Activated T-cell treated with anti-CD3 and anti-CD28 coated beads, Interleukin-2, amount 50 U/mL, for 24 hours (primary cell): ENCODE measurements around the gene MYZAP.

Experiments used
- DNase-seq: peaks from one replicate; pipeline ENCODE4 v3.0.0-alpha.2; 2020
- H3K27ac Mint-ChIP-seq: 2 replicates; pipeline ENCODE4 v1.8.0; 2020; ENCODE audit warnings: mild to moderate bottlenecking, mixed read lengths
- H3K27me3 Mint-ChIP-seq: 2 replicates; pipeline ENCODE4 v1.8.0; 2020; ENCODE audit warnings: mixed read lengths
- H3K36me3 Mint-ChIP-seq: 2 replicates; pipeline ENCODE4 v1.8.0; 2020; ENCODE audit warnings: low read depth, mixed read lengths
- H3K4me1 Mint-ChIP-seq: 2 replicates; pipeline ENCODE4 v1.8.0; 2020; ENCODE audit warnings: low read depth, mixed read lengths
- H3K4me3 Mint-ChIP-seq: 2 replicates; pipeline ENCODE4 v1.8.0; 2020; ENCODE audit warnings: mild to moderate bottlenecking, moderate library complexity, mixed read lengths
- H3K9me3 Mint-ChIP-seq: 2 replicates; pipeline ENCODE4 v1.8.0; 2020; ENCODE audit warnings: mixed read lengths

MYZAP gene

GRCh38 chr15:57592836-57593420 lies 1.2 kb downstream of the MYZAP start:
- no peak overlapping the region for H3K4me3 Mint-ChIP-seq
- no peaks in the 10 kb centered on the region for H3K36me3 Mint-ChIP-seq
- H3K4me1 Mint-ChIP-seq: peaks cover 12% of the 10 kb centered on the region
- H3K27ac Mint-ChIP-seq: no peak overlapping the region
- peaks cover 39% of the 10 kb centered on the region for H3K27me3 Mint-ChIP-seq
- no peaks in the 10 kb centered on the region for H3K9me3 Mint-ChIP-seq
- no peak for DNase-seq

DNA sequence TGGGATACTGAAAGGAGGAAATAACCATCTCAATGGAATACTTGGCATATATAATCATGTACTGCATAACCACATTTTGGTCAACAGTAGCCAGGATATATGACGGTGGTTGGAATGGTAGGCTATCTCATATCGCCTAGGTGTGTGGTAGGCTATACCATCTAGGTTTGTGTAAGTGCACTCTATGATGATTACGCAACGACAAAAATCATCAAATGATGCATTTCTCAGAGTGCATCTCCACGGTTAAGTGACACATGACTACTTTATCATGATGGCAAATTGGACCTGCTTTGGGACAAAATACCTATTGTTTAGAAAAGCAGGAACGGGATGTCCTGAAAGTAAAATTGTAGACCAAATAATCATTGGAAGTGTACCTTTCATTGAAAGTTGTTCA lies 2.8 kb downstream of the MYZAP start:
- Mint-ChIP-seq H3K27ac (no peak overlapping the region), H3K4me3 (no peak overlapping the region), H3K4me1 (peaks cover 7% of the 10 kb centered on the region), H3K27me3 (peaks cover 39% of the 10 kb centered on the region), H3K9me3 (no peaks in the 10 kb centered on the region), H3K36me3 (no peaks in the 10 kb centered on the region)
- no peak for DNase-seq

DNA sequence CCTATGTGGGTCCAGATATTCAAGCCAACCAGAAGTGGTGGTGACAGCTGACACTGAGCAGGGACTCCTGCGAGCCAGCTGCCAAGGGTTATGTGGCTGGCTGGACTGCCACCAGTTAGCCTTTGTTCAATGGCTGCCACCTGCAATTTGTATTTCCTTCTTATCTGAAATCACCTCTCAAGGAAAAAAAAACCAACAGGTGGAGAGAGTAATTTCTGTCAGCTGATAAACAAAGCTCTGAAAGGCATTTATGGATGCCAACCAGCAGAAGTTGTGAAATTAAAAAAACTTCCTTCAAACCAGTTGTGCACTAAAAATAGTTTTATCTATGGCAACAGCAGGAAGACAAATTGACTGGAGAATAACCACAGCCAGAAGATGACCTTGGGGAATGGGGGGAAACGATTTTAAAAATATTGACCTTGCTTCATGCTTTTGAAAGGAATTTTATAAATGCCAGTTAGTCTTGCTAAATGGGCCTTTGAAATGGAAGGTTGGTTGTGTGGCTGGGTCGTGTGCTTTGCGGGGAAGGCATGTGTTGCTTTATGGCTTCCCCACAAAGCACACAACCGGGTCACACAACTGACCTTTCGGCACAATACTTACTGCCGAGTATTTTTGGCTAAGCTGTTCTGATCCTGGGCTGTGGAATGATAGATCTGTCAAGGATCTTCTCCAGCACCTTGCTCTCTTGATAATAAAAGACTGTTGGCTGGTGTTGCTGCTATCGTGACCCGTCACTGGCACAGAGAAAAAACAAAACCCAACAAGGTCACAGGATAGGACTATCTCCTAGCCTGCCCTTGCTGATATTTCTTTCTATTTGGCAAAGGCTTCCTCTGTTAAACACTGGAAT lies 3.5 kb downstream of the MYZAP start:
- DNase-seq: no peak
- Mint-ChIP-seq H3K27me3 (peaks cover 33% of the 10 kb centered on the region), H3K4me1 (peaks cover 7% of the 10 kb centered on the region), H3K27ac (no peak overlapping the region), H3K36me3 (no peaks in the 10 kb centered on the region), H3K4me3 (no peak overlapping the region), H3K9me3 (no peaks in the 10 kb centered on the region)

DNA sequence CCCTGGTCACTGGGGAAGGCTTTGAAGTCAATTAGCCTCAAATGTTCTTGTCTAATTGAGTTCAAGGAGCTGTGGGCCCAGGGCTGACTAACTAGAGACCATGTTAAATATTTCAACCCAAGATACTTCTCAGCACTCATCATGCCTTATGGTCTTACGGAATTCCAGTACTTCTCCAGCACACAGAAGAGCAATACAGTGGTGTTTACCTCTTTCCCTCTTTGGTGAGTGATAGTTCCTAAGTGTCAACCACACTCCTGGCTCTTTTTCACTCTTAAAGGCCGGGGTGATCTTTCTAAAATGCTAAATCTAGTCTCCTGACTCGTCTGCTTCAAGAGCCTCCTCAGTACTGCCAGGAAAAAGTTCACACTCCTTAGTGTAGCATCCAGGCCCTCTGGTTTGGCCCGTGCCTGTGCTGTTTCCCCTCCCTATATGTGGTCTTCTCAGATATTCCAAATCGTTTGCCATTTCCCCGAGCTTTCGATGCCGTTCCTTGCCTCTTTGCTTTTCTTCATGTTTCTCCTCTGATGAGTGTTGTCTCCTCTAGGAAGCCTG lies 4.7 kb downstream of the MYZAP start:
- peaks cover 26% of the 10 kb centered on the region for H3K27me3 Mint-ChIP-seq
- no peak overlapping the region for H3K27ac Mint-ChIP-seq
- H3K36me3 Mint-ChIP-seq: no peaks in the 10 kb centered on the region
- H3K9me3 Mint-ChIP-seq: no peaks in the 10 kb centered on the region
- no peak for DNase-seq
- peaks cover 1% of the 10 kb centered on the region for H3K4me1 Mint-ChIP-seq
- no peak overlapping the region for H3K4me3 Mint-ChIP-seq

GRCh38 chr15:57596978-57597377 lies 5.3 kb downstream of the MYZAP start:
- Mint-ChIP-seq H3K9me3 (no peaks in the 10 kb centered on the region), H3K27me3 (peaks cover 25% of the 10 kb centered on the region), H3K27ac (no peak overlapping the region), H3K4me3 (no peak overlapping the region), H3K4me1 (no peaks in the 10 kb centered on the region), H3K36me3 (no peaks in the 10 kb centered on the region)
- DNase-seq: no peak

- Mint-ChIP-seq H3K27ac (no peak overlapping the region), H3K36me3 (no peaks in the 10 kb centered on the region), H3K27me3 (peaks cover 21% of the 10 kb centered on the region), H3K9me3 (no peaks in the 10 kb centered on the region), H3K4me1 (no peaks in the 10 kb centered on the region), H3K4me3 (no peak overlapping the region)
- DNase-seq: no peak
Measured at GRCh38 chr15:57597431-57597830, 5.7 kb downstream of the MYZAP start.

DNA sequence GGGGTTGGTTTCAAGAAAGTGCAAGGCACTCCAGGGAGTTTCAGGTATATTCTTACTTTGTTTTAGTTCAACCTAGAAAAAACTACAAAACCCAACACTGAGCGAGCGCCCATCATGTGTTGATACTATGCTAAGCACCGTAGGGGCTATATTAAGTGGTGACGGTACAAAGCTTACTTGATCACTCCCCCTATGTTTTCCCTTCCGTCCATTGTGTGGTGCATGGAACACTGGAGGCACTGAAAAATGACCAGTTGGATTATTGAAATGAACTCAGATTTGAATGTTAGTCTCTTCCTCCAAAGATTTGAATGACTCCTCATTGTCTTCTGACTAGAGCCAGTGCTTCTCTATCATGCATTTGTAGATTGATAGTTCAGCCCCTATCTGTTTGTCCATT lies 6.6 kb downstream of the MYZAP start:
- H3K27me3 Mint-ChIP-seq: peaks cover 16% of the 10 kb centered on the region
- no peaks in the 10 kb centered on the region for H3K9me3 Mint-ChIP-seq
- H3K4me3 Mint-ChIP-seq: no peak overlapping the region
- DNase-seq: no peak
- H3K27ac Mint-ChIP-seq: no peak overlapping the region
- H3K4me1 Mint-ChIP-seq: no peaks in the 10 kb centered on the region
- no peaks in the 10 kb centered on the region for H3K36me3 Mint-ChIP-seq

DNA sequence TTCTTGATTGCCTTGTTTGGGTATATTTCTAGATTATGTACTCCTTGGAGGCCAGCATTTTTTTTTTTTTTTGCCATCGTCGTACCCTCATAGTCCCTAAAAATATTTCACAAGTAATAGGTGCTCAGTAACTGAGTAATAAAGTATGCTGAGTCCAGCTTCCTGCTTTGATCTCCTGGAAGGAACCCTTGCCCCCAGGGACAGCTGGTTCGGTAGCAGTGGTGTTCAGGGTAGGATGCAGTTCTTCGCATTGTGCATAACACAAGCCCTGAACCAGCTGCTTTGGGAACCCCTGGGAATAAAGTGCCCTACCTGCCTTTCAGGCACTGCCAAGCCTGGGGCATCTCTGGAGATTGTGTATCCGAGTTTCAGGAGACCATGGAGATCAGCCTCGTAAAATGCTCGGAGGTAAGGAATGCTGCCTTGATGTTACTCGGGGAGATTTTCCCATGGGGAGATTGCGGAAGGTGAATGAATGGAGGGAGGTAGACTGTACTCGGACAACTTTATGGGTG lies 7.6 kb downstream of the MYZAP start:
- no peak overlapping the region for H3K4me3 Mint-ChIP-seq
- H3K36me3 Mint-ChIP-seq: no peaks in the 10 kb centered on the region
- no peaks in the 10 kb centered on the region for H3K4me1 Mint-ChIP-seq
- peaks cover 10% of the 10 kb centered on the region for H3K27me3 Mint-ChIP-seq
- no peak overlapping the region for H3K27ac Mint-ChIP-seq
- DNase-seq: no peak
- H3K9me3 Mint-ChIP-seq: no peaks in the 10 kb centered on the region

GRCh38 chr15:57600197-57600596 lies 8.5 kb downstream of the MYZAP start:
- H3K27ac Mint-ChIP-seq: no peak overlapping the region
- H3K9me3 Mint-ChIP-seq: no peaks in the 10 kb centered on the region
- no peak for DNase-seq
- H3K36me3 Mint-ChIP-seq: no peaks in the 10 kb centered on the region
- H3K27me3 Mint-ChIP-seq: peaks cover 8% of the 10 kb centered on the region
- H3K4me1 Mint-ChIP-seq: no peaks in the 10 kb centered on the region
- H3K4me3 Mint-ChIP-seq: no peak overlapping the region

- H3K27ac Mint-ChIP-seq: no peak overlapping the region
- H3K4me1 Mint-ChIP-seq: no peaks in the 10 kb centered on the region
- no peak overlapping the region for H3K4me3 Mint-ChIP-seq
- DNase-seq: no peak
- peaks cover 7% of the 10 kb centered on the region for H3K27me3 Mint-ChIP-seq
- no peaks in the 10 kb centered on the region for H3K9me3 Mint-ChIP-seq
- no peaks in the 10 kb centered on the region for H3K36me3 Mint-ChIP-seq
Measured at GRCh38 chr15:57604507-57604906, 12.8 kb downstream of the MYZAP start.

GRCh38 chr15:57605491-57605890 lies 13.8 kb downstream of the MYZAP start:
- H3K4me3 Mint-ChIP-seq: no peak overlapping the region
- no peaks in the 10 kb centered on the region for H3K9me3 Mint-ChIP-seq
- DNase-seq: no peak
- no peak overlapping the region for H3K27ac Mint-ChIP-seq
- H3K4me1 Mint-ChIP-seq: no peaks in the 10 kb centered on the region
- H3K36me3 Mint-ChIP-seq: no peaks in the 10 kb centered on the region
- peaks cover 5% of the 10 kb centered on the region for H3K27me3 Mint-ChIP-seq

- no peak overlapping the region for H3K27ac Mint-ChIP-seq
- H3K36me3 Mint-ChIP-seq: no peaks in the 10 kb centered on the region
Measured at GRCh38 chr15:57606048-57606447, 14.3 kb downstream of the MYZAP start.

DNA sequence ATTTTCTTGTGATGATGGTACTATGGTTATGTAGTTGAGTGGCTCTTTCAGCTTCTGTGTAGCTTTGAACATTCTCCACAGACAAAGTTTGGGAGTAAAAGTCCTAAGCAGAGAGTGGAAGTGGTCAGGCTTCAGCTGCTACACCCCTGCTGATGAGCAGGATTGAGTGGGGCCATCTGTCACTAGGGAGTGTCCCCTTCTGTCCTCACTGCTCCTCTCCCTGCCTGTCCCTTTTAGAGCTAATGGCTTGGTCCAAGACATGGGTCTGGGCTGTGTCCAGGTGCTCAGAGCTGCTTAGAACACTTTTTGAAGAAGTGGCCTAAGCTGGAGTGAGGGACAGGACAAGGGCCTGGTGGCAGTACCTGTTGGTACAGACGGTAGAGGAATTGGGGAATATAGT lies 15.1 kb downstream of the MYZAP start:
- H3K9me3 Mint-ChIP-seq: no peaks in the 10 kb centered on the region
- no peak overlapping the region for H3K4me3 Mint-ChIP-seq
- H3K27me3 Mint-ChIP-seq: no peaks in the 10 kb centered on the region
- H3K4me1 Mint-ChIP-seq: no peaks in the 10 kb centered on the region
- no peak overlapping the region for H3K27ac Mint-ChIP-seq
- no peak for DNase-seq
- H3K36me3 Mint-ChIP-seq: no peaks in the 10 kb centered on the region

More at GRCh38 chr15:57606048-57606447, 14.3 kb downstream of the MYZAP start:
- H3K4me3 Mint-ChIP-seq: no peak overlapping the region
- H3K4me1 Mint-ChIP-seq: no peaks in the 10 kb centered on the region
- no peak for DNase-seq
- H3K9me3 Mint-ChIP-seq: no peaks in the 10 kb centered on the region
- H3K27me3 Mint-ChIP-seq: peaks cover 5% of the 10 kb centered on the region

DNA sequence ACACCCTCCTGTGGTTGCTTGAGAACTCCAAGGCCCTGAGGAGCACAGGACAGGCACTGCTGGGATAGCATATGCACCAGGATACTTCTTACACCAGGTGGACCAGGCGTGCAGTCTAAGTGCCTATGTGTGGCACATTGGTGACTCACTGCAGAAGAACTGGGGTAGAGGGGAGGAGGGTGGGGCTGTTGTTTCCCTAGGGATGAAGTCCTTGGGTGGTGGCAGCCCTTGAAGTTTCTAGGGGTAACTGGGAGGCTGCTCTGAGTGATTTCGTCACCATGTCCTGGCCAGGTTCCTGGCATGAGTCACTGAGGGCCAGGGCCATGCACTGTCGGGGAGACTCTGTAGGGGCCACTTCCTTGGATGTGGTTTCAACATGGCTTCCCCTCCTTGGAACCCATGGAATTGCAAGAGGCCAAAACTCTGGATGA lies 15.9 kb downstream of the MYZAP start:
- Mint-ChIP-seq H3K4me3 (no peak overlapping the region), H3K36me3 (no peaks in the 10 kb centered on the region), H3K27me3 (no peaks in the 10 kb centered on the region), H3K4me1 (no peaks in the 10 kb centered on the region), H3K9me3 (no peaks in the 10 kb centered on the region), H3K27ac (no peak overlapping the region)
- no peak for DNase-seq
